ENCODE measurements around the gene SPTAN1.

Gene SPTAN1

DNA sequence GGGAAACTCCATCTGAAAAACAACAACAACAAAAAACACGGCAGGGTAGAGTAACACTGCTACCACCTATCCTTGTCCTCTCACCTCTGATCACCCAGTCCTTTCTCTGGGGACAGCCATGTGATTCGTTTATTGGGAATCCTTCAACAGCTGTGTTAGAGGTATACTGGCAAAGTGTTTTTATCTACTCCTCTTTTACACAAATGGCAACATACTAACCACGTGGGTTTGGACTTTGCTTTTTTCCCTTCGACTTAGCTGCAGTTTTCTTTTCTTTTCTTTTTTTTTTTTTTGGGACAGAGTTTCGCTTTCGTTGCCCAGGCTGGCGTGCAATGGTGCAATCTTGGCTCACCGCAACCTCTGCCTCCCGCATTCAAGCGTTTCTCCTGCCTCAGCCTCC, 125.4 kb downstream of the SPTAN1 start:
- H3K4me3 ChIP-seq (ENCODE audit: low read depth, low read length): no peak overlapping the region
- TF ChIP-seq, protein P1, sequence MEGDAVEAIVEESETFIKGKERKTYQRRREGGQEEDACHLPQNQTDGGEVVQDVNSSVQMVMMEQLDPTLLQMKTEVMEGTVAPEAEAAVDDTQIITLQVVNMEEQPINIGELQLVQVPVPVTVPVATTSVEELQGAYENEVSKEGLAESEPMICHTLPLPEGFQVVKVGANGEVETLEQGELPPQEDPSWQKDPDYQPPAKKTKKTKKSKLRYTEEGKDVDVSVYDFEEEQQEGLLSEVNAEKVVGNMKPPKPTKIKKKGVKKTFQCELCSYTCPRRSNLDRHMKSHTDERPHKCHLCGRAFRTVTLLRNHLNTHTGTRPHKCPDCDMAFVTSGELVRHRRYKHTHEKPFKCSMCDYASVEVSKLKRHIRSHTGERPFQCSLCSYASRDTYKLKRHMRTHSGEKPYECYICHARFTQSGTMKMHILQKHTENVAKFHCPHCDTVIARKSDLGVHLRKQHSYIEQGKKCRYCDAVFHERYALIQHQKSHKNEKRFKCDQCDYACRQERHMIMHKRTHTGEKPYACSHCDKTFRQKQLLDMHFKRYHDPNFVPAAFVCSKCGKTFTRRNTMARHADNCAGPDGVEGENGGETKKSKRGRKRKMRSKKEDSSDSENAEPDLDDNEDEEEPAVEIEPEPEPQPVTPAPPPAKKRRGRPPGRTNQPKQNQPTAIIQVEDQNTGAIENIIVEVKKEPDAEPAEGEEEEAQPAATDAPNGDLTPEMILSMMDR (IDR thresholded peaks at IDR 0.05; ENCODE audit: control insufficient read depth, extremely low read depth, insufficient read depth): no peak
- no peak for DNase-seq (ENCODE audit: low read depth)

Data from LNCaP clone FGC (cell line).